ENCODE data around the gene RTN4.

Gene RTN4

DNA sequence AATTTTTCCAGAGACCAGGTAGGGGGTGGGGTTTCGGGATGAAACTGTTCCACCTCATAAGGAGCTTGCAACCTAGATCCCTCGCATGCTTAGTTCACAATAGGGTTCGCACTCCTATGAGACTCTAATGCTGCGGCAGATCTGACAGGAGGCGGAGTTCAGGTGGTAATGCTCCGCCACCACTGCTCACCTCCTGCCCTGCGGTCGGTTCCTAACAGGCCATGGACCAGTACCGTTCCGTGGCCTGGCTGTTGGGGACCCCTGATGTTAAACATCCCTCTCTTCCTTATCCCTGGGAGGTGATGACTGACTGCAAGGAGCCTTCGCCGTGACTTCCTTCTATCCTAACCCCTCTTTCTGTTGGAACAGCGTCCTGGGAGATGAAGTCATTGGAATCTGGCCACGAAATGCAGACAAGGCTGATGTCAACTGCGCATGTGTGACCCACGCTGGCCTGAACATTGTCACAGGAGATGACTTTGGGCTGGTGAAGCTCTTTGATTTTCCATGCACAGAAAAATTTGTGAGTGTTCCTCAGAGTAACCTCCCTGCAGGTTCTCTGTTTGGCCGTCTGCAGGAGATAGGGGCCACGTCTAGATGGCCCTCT, 82.4 kb downstream of the RTN4 start:
- ATAC-seq: no peak; the same call in 2 of the 3 replicates
- TF ChIP-seq BACH2 (CRISPR knock-in tag; IDR thresholded peaks at IDR 0.05; ENCODE audit: borderline replicate concordance) (no peak), ZNF8 (CRISPR knock-in tag; IDR thresholded peaks at IDR 0.05) (no peak), ZC3H10 (CRISPR knock-in tag; IDR thresholded peaks at IDR 0.05) (no peak), TCF4 (CRISPR knock-in tag; IDR thresholded peaks at IDR 0.05; ENCODE audit: borderline replicate concordance) (no peak), SNAI2 (CRISPR knock-in tag; IDR thresholded peaks at IDR 0.05) (no peak)

DNA sequence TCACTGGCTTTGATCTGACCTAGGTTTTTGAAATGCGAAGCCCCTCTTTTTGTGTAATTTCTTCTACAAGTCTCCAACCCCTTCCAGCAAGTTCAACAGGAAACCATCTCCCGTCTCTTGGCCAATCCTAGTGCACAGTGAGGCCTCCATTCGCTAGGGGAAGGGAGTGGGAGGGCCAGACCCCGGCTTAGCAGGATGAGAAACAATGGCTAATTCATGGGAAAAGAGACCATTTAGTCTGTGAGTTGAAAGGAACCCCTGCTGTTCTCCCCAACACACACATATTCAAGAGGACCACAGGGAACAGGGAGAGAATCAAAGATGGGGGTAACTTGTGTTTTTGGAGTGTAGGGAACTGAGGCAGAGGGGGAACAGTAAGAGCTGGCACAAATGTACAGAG, 83.0 kb downstream of the RTN4 start:
- TF ChIP-seq RARB (CRISPR knock-in tag; IDR thresholded peaks at IDR 0.05): no peak
- TF ChIP-seq SNAI2 (CRISPR knock-in tag; IDR thresholded peaks at IDR 0.05): no peak
- no peak for TF ChIP-seq ZC3H10 (CRISPR knock-in tag; IDR thresholded peaks at IDR 0.05)
- no peak for TF ChIP-seq ZFP30 (CRISPR knock-in tag; IDR thresholded peaks at IDR 0.05)
- TF ChIP-seq ZNF70 (CRISPR knock-in tag; IDR thresholded peaks at IDR 0.05): no peak
- TF ChIP-seq ARNTL (CRISPR knock-in tag; IDR thresholded peaks at IDR 0.05; ENCODE audit: borderline replicate concordance, low read depth): no peak
- TF ChIP-seq, protein P1, sequence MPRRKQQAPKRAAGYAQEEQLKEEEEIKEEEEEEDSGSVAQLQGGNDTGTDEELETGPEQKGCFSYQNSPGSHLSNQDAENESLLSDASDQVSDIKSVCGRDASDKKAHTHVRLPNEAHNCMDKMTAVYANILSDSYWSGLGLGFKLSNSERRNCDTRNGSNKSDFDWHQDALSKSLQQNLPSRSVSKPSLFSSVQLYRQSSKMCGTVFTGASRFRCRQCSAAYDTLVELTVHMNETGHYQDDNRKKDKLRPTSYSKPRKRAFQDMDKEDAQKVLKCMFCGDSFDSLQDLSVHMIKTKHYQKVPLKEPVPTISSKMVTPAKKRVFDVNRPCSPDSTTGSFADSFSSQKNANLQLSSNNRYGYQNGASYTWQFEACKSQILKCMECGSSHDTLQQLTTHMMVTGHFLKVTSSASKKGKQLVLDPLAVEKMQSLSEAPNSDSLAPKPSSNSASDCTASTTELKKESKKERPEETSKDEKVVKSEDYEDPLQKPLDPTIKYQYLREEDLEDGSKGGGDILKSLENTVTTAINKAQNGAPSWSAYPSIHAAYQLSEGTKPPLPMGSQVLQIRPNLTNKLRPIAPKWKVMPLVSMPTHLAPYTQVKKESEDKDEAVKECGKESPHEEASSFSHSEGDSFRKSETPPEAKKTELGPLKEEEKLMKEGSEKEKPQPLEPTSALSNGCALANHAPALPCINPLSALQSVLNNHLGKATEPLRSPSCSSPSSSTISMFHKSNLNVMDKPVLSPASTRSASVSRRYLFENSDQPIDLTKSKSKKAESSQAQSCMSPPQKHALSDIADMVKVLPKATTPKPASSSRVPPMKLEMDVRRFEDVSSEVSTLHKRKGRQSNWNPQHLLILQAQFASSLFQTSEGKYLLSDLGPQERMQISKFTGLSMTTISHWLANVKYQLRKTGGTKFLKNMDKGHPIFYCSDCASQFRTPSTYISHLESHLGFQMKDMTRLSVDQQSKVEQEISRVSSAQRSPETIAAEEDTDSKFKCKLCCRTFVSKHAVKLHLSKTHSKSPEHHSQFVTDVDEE (CRISPR knock-in tag; IDR thresholded peaks at IDR 0.05): no peak
- TF ChIP-seq, protein P2, sequence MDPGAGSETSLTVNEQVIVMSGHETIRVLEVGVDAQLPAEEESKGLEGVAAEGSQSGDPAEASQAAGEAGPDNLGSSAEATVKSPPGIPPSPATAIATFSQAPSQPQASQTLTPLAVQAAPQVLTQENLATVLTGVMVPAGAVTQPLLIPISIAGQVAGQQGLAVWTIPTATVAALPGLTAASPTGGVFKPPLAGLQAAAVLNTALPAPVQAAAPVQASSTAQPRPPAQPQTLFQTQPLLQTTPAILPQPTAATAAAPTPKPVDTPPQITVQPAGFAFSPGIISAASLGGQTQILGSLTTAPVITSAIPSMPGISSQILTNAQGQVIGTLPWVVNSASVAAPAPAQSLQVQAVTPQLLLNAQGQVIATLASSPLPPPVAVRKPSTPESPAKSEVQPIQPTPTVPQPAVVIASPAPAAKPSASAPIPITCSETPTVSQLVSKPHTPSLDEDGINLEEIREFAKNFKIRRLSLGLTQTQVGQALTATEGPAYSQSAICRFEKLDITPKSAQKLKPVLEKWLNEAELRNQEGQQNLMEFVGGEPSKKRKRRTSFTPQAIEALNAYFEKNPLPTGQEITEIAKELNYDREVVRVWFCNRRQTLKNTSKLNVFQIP (CRISPR knock-in tag; IDR thresholded peaks at IDR 0.05; ENCODE audit: borderline replicate concordance, low read depth): no peak
- no peak for TF ChIP-seq OSR1 (CRISPR knock-in tag; IDR thresholded peaks at IDR 0.05)
- TF ChIP-seq, protein P3, sequence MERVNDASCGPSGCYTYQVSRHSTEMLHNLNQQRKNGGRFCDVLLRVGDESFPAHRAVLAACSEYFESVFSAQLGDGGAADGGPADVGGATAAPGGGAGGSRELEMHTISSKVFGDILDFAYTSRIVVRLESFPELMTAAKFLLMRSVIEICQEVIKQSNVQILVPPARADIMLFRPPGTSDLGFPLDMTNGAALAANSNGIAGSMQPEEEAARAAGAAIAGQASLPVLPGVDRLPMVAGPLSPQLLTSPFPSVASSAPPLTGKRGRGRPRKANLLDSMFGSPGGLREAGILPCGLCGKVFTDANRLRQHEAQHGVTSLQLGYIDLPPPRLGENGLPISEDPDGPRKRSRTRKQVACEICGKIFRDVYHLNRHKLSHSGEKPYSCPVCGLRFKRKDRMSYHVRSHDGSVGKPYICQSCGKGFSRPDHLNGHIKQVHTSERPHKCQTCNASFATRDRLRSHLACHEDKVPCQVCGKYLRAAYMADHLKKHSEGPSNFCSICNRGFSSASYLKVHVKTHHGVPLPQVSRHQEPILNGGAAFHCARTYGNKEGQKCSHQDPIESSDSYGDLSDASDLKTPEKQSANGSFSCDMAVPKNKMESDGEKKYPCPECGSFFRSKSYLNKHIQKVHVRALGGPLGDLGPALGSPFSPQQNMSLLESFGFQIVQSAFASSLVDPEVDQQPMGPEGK (CRISPR knock-in tag; IDR thresholded peaks at IDR 0.05; ENCODE audit: borderline replicate concordance): no peak
- TF ChIP-seq CSDC2 (CRISPR knock-in tag; IDR thresholded peaks at IDR 0.05): no peak
- TF ChIP-seq PPARA (CRISPR knock-in tag; IDR thresholded peaks at IDR 0.05; ENCODE audit: borderline replicate concordance): no peak
- TF ChIP-seq, protein P4, sequence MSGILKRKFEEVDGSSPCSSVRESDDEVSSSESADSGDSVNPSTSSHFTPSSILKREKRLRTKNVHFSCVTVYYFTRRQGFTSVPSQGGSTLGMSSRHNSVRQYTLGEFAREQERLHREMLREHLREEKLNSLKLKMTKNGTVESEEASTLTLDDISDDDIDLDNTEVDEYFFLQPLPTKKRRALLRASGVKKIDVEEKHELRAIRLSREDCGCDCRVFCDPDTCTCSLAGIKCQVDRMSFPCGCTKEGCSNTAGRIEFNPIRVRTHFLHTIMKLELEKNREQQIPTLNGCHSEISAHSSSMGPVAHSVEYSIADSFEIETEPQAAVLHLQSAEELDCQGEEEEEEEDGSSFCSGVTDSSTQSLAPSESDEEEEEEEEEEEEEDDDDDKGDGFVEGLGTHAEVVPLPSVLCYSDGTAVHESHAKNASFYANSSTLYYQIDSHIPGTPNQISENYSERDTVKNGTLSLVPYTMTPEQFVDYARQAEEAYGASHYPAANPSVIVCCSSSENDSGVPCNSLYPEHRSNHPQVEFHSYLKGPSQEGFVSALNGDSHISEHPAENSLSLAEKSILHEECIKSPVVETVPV (CRISPR knock-in tag; IDR thresholded peaks at IDR 0.05): no peak

DNA sequence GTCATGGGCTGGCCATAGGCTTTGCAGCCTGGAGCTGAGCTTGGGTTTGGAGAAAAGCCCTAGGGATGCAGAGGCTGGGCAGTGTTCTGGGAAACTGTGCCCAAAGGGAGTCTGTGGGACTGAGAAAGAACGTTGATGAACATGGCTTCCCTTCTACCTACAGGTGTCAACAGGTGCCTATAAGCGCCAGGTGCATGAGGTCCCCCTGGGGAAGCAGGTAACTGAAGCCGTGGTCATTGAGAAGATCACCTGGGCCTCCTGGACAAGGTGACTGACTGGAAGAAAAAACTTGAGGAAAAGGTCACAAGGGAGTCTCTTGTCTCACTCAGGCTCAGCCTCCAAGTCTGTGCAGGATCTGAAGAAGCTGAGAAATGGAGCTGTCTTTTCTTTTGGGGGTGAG, 83.4 kb downstream of the RTN4 start:
- peak; percentile 1; the same call in 2 of the 3 replicates for ATAC-seq
- TF ChIP-seq, protein P4 (CRISPR knock-in tag; IDR thresholded peaks at IDR 0.05): no peak
- TF ChIP-seq ZFP30 (CRISPR knock-in tag; IDR thresholded peaks at IDR 0.05) (no peak), ZC3H10 (CRISPR knock-in tag; IDR thresholded peaks at IDR 0.05) (no peak), PPARA (CRISPR knock-in tag; IDR thresholded peaks at IDR 0.05; ENCODE audit: borderline replicate concordance) (no peak), OSR1 (CRISPR knock-in tag; IDR thresholded peaks at IDR 0.05) (no peak), ZFP3 (CRISPR knock-in tag; IDR thresholded peaks at IDR 0.05) (no peak), ISL1 (CRISPR knock-in tag; IDR thresholded peaks at IDR 0.05) (no peak), SNAI2 (CRISPR knock-in tag; IDR thresholded peaks at IDR 0.05) (no peak), BACH2 (CRISPR knock-in tag; IDR thresholded peaks at IDR 0.05; ENCODE audit: borderline replicate concordance) (no peak), TOX (CRISPR knock-in tag; IDR thresholded peaks at IDR 0.05; ENCODE audit: borderline replicate concordance) (no peak), ZNF565 (CRISPR knock-in tag; conservative IDR thresholded peaks at IDR 0.05; ENCODE audit: low read depth) (no peak), ZNF8 (CRISPR knock-in tag; IDR thresholded peaks at IDR 0.05) (no peak)
- TF ChIP-seq, protein P1 (CRISPR knock-in tag; IDR thresholded peaks at IDR 0.05): no peak
- TF ChIP-seq, protein P5, sequence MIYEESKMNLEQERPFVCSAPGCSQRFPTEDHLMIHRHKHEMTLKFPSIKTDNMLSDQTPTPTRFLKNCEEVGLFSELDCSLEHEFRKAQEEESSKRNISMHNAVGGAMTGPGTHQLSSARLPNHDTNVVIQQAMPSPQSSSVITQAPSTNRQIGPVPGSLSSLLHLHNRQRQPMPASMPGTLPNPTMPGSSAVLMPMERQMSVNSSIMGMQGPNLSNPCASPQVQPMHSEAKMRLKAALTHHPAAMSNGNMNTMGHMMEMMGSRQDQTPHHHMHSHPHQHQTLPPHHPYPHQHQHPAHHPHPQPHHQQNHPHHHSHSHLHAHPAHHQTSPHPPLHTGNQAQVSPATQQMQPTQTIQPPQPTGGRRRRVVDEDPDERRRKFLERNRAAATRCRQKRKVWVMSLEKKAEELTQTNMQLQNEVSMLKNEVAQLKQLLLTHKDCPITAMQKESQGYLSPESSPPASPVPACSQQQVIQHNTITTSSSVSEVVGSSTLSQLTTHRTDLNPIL (CRISPR knock-in tag; IDR thresholded peaks at IDR 0.05; ENCODE audit: low read depth): no peak
- TF ChIP-seq, protein P2 (CRISPR knock-in tag; IDR thresholded peaks at IDR 0.05; ENCODE audit: borderline replicate concordance, low read depth): no peak

More for the DNA sequence above, 83.0 kb downstream of the RTN4 start:
- no peak for ATAC-seq
